A673 (cell line): Measurements from ENCODE around the gene NOP14.

Experiments
- CTCF ChIP-seq: fragments of 300-800, 200-600 bp; sonication (generic); conservative IDR thresholded peaks from 2 replicates; pipeline ENCODE4 v1.5.1; 2017; ENCODE audit warnings: low read depth, mild to moderate bottlenecking, antibody characterized with exemption, low read length, moderate library complexity, mixed read lengths
- EZH2 ChIP-seq: fragments of 200-600 bp; sonication (generic); IDR thresholded peaks from 2 replicates; pipeline ENCODE4 v1.6.1; 2017; ENCODE audit warnings: borderline replicate concordance, low read depth, mild to moderate bottlenecking, mixed read lengths, antibody characterized with exemption, low read length; ENCODE audit not compliant: poor library complexity, severe bottlenecking

- no peak for TF ChIP-seq EZH2
- no peak for TF ChIP-seq CTCF
Observed at GRCh38 chr4:2936773-2937145, 26.4 kb downstream of the NOP14 start.
